K562 (cell line): ENCODE measurements around the gene ISG20L2. TPM values are rescaled to one million over a fixed set of nuclear protein-coding genes. Genes with fewer than 3 reads are reported as not detected.

Source experiments
- ATF4 ChIP-seq: fragments of 450-650 bp; formaldehyde crosslinking; IDR thresholded peaks from 2 replicates; pipeline ENCODE4 v1.4.0; 2022; ENCODE audit warnings: mild to moderate bottlenecking, moderate library complexity
- CBX8 ChIP-seq: fragments of 200-600 bp; sonication (generic); IDR thresholded peaks from 2 replicates; pipeline ENCODE4 v1.6.1; 2012; ENCODE audit warnings: borderline replicate concordance, mixed run types, low read depth, mild to moderate bottlenecking, moderate library complexity, mixed read lengths, low read length, control low read depth, inconsistent platforms; ENCODE audit not compliant: poor library complexity, severe bottlenecking; ENCODE audit errors: extremely low read depth
- CREBBP ChIP-seq: IDR thresholded peaks from one replicate; pipeline ENCODE4 v1.6.1; 2012; ENCODE audit warnings: low read depth, mild to moderate bottlenecking, control low read depth, inconsistent platforms, low read length
- HDGF ChIP-seq: fragments of 450-650 bp; IDR thresholded peaks from 2 replicates; pipeline ENCODE4 v1.6.1; 2016
- HOMEZ ChIP-seq: fragments of 250-450 bp; sonication (Bioruptor Pico); IDR thresholded peaks from 2 replicates; pipeline ENCODE4 v1.4.0; 2020; ENCODE audit warnings: mild to moderate bottlenecking, moderate library complexity
- JUND ChIP-seq, 2 experiments: IDR thresholded peaks; 2 replicates in 1 of 2; 3 replicates in 1 of 2; pipeline ENCODE4 v1.6.1; 2011; ENCODE audit warnings: borderline replicate concordance in 2 of 2, low read depth in 2 of 2, low read length in 2 of 2, improper control_type of control experiment in 1 of 2, missing biosample characterization in 1 of 2, missing genetic modification characterization in 1 of 2, missing genetic modification reagents in 1 of 2
- LEF1 ChIP-seq: fragments of 450-650 bp; IDR thresholded peaks from 2 replicates; pipeline ENCODE4 v1.6.1; 2016; ENCODE audit warnings: mild to moderate bottlenecking
- MBD2 ChIP-seq: sonication (generic); IDR thresholded peaks from 2 replicates; pipeline ENCODE4 v1.6.1; 2016; ENCODE audit warnings: low read depth, borderline replicate concordance
- MTA2 ChIP-seq: fragments of 450-650 bp; IDR thresholded peaks from 2 replicates; pipeline ENCODE4 v1.6.1; 2016; ENCODE audit warnings: low read depth
- NCOA2 ChIP-seq, 2 experiments: fragments of 450-650 bp; IDR thresholded peaks; 2 replicates each; pipeline ENCODE4 v1.6.1; 2018; ENCODE audit warnings: mild to moderate bottlenecking in 2 of 2, moderate library complexity in 1 of 2; ENCODE audit not compliant: partially characterized antibody in 2 of 2
- PBX2 ChIP-seq, 2 experiments: IDR thresholded peaks in 1 of 2; conservative IDR thresholded peaks in 1 of 2; 2 replicates each; pipeline ENCODE4 v1.6.1; 2016; ENCODE audit warnings: low read depth in 2 of 2, mild to moderate bottlenecking in 1 of 2, missing compliant biosample characterization in 1 of 2, missing genetic modification characterization in 1 of 2, moderate library complexity in 1 of 2
- PCBP2 ChIP-seq: fragments of 200-400 bp; formaldehyde crosslinking; IDR thresholded peaks from 2 replicates; pipeline ENCODE4 v1.6.1; 2018; ENCODE audit warnings: low read length, low read depth, mild to moderate bottlenecking, moderate library complexity; ENCODE audit not compliant: poor library complexity, severe bottlenecking
- SP2 ChIP-seq: IDR thresholded peaks from 2 replicates; pipeline ENCODE4 v1.6.1; 2011; ENCODE audit warnings: mild to moderate bottlenecking, low read depth, low read length, moderate library complexity; ENCODE audit not compliant: poor library complexity, severe bottlenecking; ENCODE audit errors: extremely low read depth
- SRSF7 ChIP-seq: fragments of 200-400 bp; formaldehyde crosslinking; optimal IDR thresholded peaks from 2 replicates; pipeline ENCODE3; 2017; ENCODE audit warnings: mild to moderate bottlenecking, low read depth, low read length
- TEAD4 ChIP-seq, 2 experiments: sonication (generic) in 1 of 2; formaldehyde crosslinking in 1 of 2; IDR thresholded peaks; 2 replicates each; pipeline versions ENCODE4 v1.6.1 to v1.8.0; 2012 to 2022; ENCODE audit warnings: borderline replicate concordance in 1 of 2, inconsistent platforms in 1 of 2, low read length in 1 of 2, mild to moderate bottlenecking in 1 of 2, missing genetic modification reagents in 1 of 2
- ZBTB1 ChIP-seq: sonication (generic); formaldehyde crosslinking; IDR thresholded peaks from 2 replicates; pipeline ENCODE4 v1.8.1; 2023; ENCODE audit warnings: missing genetic modification reagents, low read depth, mild to moderate bottlenecking, borderline replicate concordance
- ZNF449 ChIP-seq: fragments of 250-450 bp; sonication (Bioruptor Pico); IDR thresholded peaks from 2 replicates; pipeline ENCODE4 v1.8.0; 2022; ENCODE audit warnings: moderate library complexity, mild to moderate bottlenecking, inconsistent platforms
- polyA plus RNA-seq, 8 experiments: library from polyadenylated mRNA; depleted of rRNA in 4 of 8; stranded (reverse) in 5 of 8; unstranded in 3 of 8; fragments of >200 nt; fragmentation: Nextera tagmentation in 2 of 8; fragmentation: Illumina TruSeq in 1 of 8; extraction: Ambion mirVana in 2 of 8; extraction: Trizol in 1 of 8; gene quantifications; 2 replicates each; pipeline versions ENCODE4 v1.2.1 to v1.2.3, GENCODE V29; 2011 to 2014; ENCODE audit warnings: inconsistent platforms in 1 of 8, missing spikeins in 1 of 8
- total RNA-seq, 7 experiments: library from RNA; depleted of rRNA in 6 of 7; stranded (reverse); fragments of >200 nt in 6 of 7; fragmentation: Illumina TruSeq in 2 of 7; extraction: Trizol in 2 of 7; gene quantifications; 2 replicates each; pipeline versions ENCODE4 v1.2.1 to v1.2.3, GENCODE V29; 2011 to 2021; ENCODE audit warnings: low replicate concordance in 1 of 7
- TF ChIP-seq, protein P1 (sequence below): fragments of 250-450 bp; sonication (Bioruptor Pico); IDR thresholded peaks from 2 replicates; pipeline ENCODE4 v1.9.0; 2021; ENCODE audit warnings: mild to moderate bottlenecking

ISG20L2 gene
- total and polyA plus RNA-seq, 9 of the 15 experiments (the other 6 are each of a cell fraction or from before 2014, with no cell fraction given): 21.3 to 130 (median 50.3) TPM

GRCh38 chr1:156751757-156752481 is 23.4 kb upstream of the ISG20L2 start (continued):
- TF ChIP-seq PBX2 (CRISPR knock-in tag; IDR thresholded peaks at IDR 0.05; ENCODE audit: low read depth) (no peak), PBX2 (tag; conservative IDR thresholded peaks at IDR 0.05; ENCODE audit: low read depth) (no peak), ZBTB1 (CRISPR knock-in tag) (no peak), HOMEZ (CRISPR knock-in tag) (no peak), MTA2 (no peak), ATF4 (CRISPR knock-in tag) (no peak), NCOA2 (IDR thresholded peaks at IDR 0.05; ENCODE audit: partially characterized antibody in 2 of 2) (no peak), HDGF (no peak), PCBP2 (peak; percentile 40), SP2 (no peak), CBX8 (no peak), TEAD4 (IDR thresholded peaks at IDR 0.05; ENCODE audit: low read length) (no peak), TEAD4 (CRISPR knock-in tag; IDR thresholded peaks at IDR 0.05; ENCODE audit: borderline replicate concordance) (no peak), ZNF449 (CRISPR knock-in tag) (no peak), SRSF7 (no peak), MBD2 (peak; percentile 56; the same call in 1 of the 2 replicates), CREBBP (no peak), LEF1 (no peak), JUND (IDR thresholded peaks at IDR 0.05; ENCODE audit: borderline replicate concordance, low read depth, low read length) (peak; percentile 58), JUND (tag; IDR thresholded peaks at IDR 0.05; ENCODE audit: borderline replicate concordance, low read depth, low read length) (peak; percentile 17; the same call in 1 of the 3 replicates)
- TF ChIP-seq, protein P1, sequence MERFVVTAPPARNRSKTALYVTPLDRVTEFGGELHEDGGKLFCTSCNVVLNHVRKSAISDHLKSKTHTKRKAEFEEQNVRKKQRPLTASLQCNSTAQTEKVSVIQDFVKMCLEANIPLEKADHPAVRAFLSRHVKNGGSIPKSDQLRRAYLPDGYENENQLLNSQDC: no peak
